ENCODE data around the gene FRZB.

Gene FRZB

GRCh38 chr2:182833084-182833854, 33.2 kb downstream of the FRZB start:
- H3K36me3 ChIP-seq (ENCODE audit: insufficient read depth, low read length), result no peaks in the 10 kb centered on the region
- no peaks in the 10 kb centered on the region for H3K9me3 ChIP-seq (replicated peaks; ENCODE audit: low read length)
- H3K4me1 ChIP-seq (ENCODE audit: control insufficient read depth, insufficient read depth, low read length), result no peaks in the 10 kb centered on the region
- no peaks in the 10 kb centered on the region for H3K27me3 ChIP-seq (ENCODE audit: control insufficient read depth, insufficient read depth, low read length)
- H3K4me3 ChIP-seq (ENCODE audit: low read length), result no peak overlapping the region
- no peak overlapping the region for H3K4me2 ChIP-seq (ENCODE audit: low read length)
- no peak overlapping the region for H3K9ac ChIP-seq (ENCODE audit: low read depth, low read length)

- Histone ChIP-seq H3K4me1 (ENCODE audit: control insufficient read depth, insufficient read depth, low read length) (no peaks in the 10 kb centered on the region), H3K9ac (ENCODE audit: low read depth, low read length) (no peak overlapping the region), H3K9me3 (replicated peaks; ENCODE audit: low read length) (no peaks in the 10 kb centered on the region), H3K36me3 (ENCODE audit: insufficient read depth, low read length) (no peaks in the 10 kb centered on the region), H3K4me2 (ENCODE audit: low read length) (no peak overlapping the region), H3K4me3 (ENCODE audit: low read length) (no peak overlapping the region), H3K27me3 (ENCODE audit: control insufficient read depth, insufficient read depth, low read length) (no peaks in the 10 kb centered on the region)
These were observed 34.5 kb downstream of the FRZB start for GRCh38 chr2:182831921-182832320.

- H3K36me3 ChIP-seq (ENCODE audit: insufficient read depth, low read length), result no peaks in the 10 kb centered on the region
- H3K27me3 ChIP-seq (ENCODE audit: control insufficient read depth, insufficient read depth, low read length), result no peaks in the 10 kb centered on the region
- no peaks in the 10 kb centered on the region for H3K4me1 ChIP-seq (ENCODE audit: control insufficient read depth, insufficient read depth, low read length)
- H3K9me3 ChIP-seq (replicated peaks; ENCODE audit: low read length), result no peaks in the 10 kb centered on the region
- H3K9ac ChIP-seq (ENCODE audit: low read depth, low read length), result no peak overlapping the region
- no peak overlapping the region for H3K4me2 ChIP-seq (ENCODE audit: low read length)
- H3K4me3 ChIP-seq (ENCODE audit: low read length), result no peak overlapping the region
These were observed 35.3 kb downstream of the FRZB start for GRCh38 chr2:182831101-182831500.

GRCh38 chr2:182827182-182827879, 39.1 kb downstream of the FRZB start:
- no peaks in the 10 kb centered on the region for H3K27me3 ChIP-seq (ENCODE audit: control insufficient read depth, insufficient read depth, low read length)
- no peaks in the 10 kb centered on the region for H3K36me3 ChIP-seq (ENCODE audit: insufficient read depth, low read length)
- H3K9me3 ChIP-seq (replicated peaks; ENCODE audit: low read length), result no peaks in the 10 kb centered on the region
- H3K4me1 ChIP-seq (ENCODE audit: control insufficient read depth, insufficient read depth, low read length), result no peaks in the 10 kb centered on the region
- no peak overlapping the region for H3K4me3 ChIP-seq (ENCODE audit: low read length)
- no peak overlapping the region for H3K9ac ChIP-seq (ENCODE audit: low read depth, low read length)
- H3K4me2 ChIP-seq (ENCODE audit: low read length), result no peak overlapping the region

GRCh38 chr2:182826496-182826895, 39.9 kb downstream of the FRZB start:
- no peak overlapping the region for H3K9ac ChIP-seq (ENCODE audit: low read depth, low read length)
- no peak overlapping the region for H3K4me3 ChIP-seq (ENCODE audit: low read length)
- no peaks in the 10 kb centered on the region for H3K4me1 ChIP-seq (ENCODE audit: control insufficient read depth, insufficient read depth, low read length)
- H3K27me3 ChIP-seq (ENCODE audit: control insufficient read depth, insufficient read depth, low read length), result no peaks in the 10 kb centered on the region
- H3K36me3 ChIP-seq (ENCODE audit: insufficient read depth, low read length), result no peaks in the 10 kb centered on the region
- no peaks in the 10 kb centered on the region for H3K9me3 ChIP-seq (replicated peaks; ENCODE audit: low read length)
- H3K4me2 ChIP-seq (ENCODE audit: low read length), result no peak overlapping the region

- Histone ChIP-seq H3K4me2 (ENCODE audit: low read length) (no peak overlapping the region), H3K4me1 (ENCODE audit: control insufficient read depth, insufficient read depth, low read length) (no peaks in the 10 kb centered on the region), H3K27me3 (ENCODE audit: control insufficient read depth, insufficient read depth, low read length) (no peaks in the 10 kb centered on the region), H3K4me3 (ENCODE audit: low read length) (no peak overlapping the region), H3K9ac (ENCODE audit: low read depth, low read length) (no peak overlapping the region), H3K36me3 (ENCODE audit: insufficient read depth, low read length) (no peaks in the 10 kb centered on the region), H3K9me3 (replicated peaks; ENCODE audit: low read length) (no peaks in the 10 kb centered on the region)
These were observed 40.4 kb downstream of the FRZB start for GRCh38 chr2:182826064-182826463.

- H3K4me2 ChIP-seq (ENCODE audit: low read length), result no peak overlapping the region
- no peaks in the 10 kb centered on the region for H3K27me3 ChIP-seq (ENCODE audit: control insufficient read depth, insufficient read depth, low read length)
- no peaks in the 10 kb centered on the region for H3K4me1 ChIP-seq (ENCODE audit: control insufficient read depth, insufficient read depth, low read length)
- H3K4me3 ChIP-seq (ENCODE audit: low read length), result no peak overlapping the region
- H3K9me3 ChIP-seq (replicated peaks; ENCODE audit: low read length), result no peaks in the 10 kb centered on the region
- no peak overlapping the region for H3K9ac ChIP-seq (ENCODE audit: low read depth, low read length)
- no peaks in the 10 kb centered on the region for H3K36me3 ChIP-seq (ENCODE audit: insufficient read depth, low read length)
These were observed 41.7 kb downstream of the FRZB start for GRCh38 chr2:182824767-182825158.

- Histone ChIP-seq H3K4me2 (ENCODE audit: low read length) (no peak overlapping the region), H3K4me3 (ENCODE audit: low read length) (no peak overlapping the region), H3K9ac (ENCODE audit: low read depth, low read length) (no peak overlapping the region), H3K9me3 (replicated peaks; ENCODE audit: low read length) (no peaks in the 10 kb centered on the region), H3K27me3 (ENCODE audit: control insufficient read depth, insufficient read depth, low read length) (no peaks in the 10 kb centered on the region), H3K4me1 (ENCODE audit: control insufficient read depth, insufficient read depth, low read length) (no peaks in the 10 kb centered on the region), H3K36me3 (ENCODE audit: insufficient read depth, low read length) (no peaks in the 10 kb centered on the region)
These were observed 42.2 kb downstream of the FRZB start for GRCh38 chr2:182824056-182824766.

- Histone ChIP-seq H3K27me3 (ENCODE audit: control insufficient read depth, insufficient read depth, low read length) (no peaks in the 10 kb centered on the region), H3K36me3 (ENCODE audit: insufficient read depth, low read length) (no peaks in the 10 kb centered on the region), H3K4me2 (ENCODE audit: low read length) (no peak overlapping the region), H3K9ac (ENCODE audit: low read depth, low read length) (no peak overlapping the region), H3K4me1 (ENCODE audit: control insufficient read depth, insufficient read depth, low read length) (no peaks in the 10 kb centered on the region), H3K9me3 (replicated peaks; ENCODE audit: low read length) (no peaks in the 10 kb centered on the region), H3K4me3 (ENCODE audit: low read length) (no peak overlapping the region)
These were observed 43.7 kb downstream of the FRZB start for GRCh38 chr2:182822733-182823132.

GRCh38 chr2:182821182-182821581, 45.3 kb downstream of the FRZB start:
- no peaks in the 10 kb centered on the region for H3K36me3 ChIP-seq (ENCODE audit: insufficient read depth, low read length)

GRCh38 chr2:182819412-182819811, 47.0 kb downstream of the FRZB start:
- H3K4me2 ChIP-seq (ENCODE audit: low read length), result no peak overlapping the region
- H3K4me3 ChIP-seq (ENCODE audit: low read length), result no peak overlapping the region
- H3K9me3 ChIP-seq (replicated peaks; ENCODE audit: low read length), result no peaks in the 10 kb centered on the region
- peaks cover 6% of the 10 kb centered on the region for H3K4me1 ChIP-seq (ENCODE audit: control insufficient read depth, insufficient read depth, low read length)
- no peak overlapping the region for H3K9ac ChIP-seq (ENCODE audit: low read depth, low read length)
- H3K27me3 ChIP-seq (ENCODE audit: control insufficient read depth, insufficient read depth, low read length), result no peaks in the 10 kb centered on the region
- H3K36me3 ChIP-seq (ENCODE audit: insufficient read depth, low read length), result no peaks in the 10 kb centered on the region

More at GRCh38 chr2:182821182-182821581, 45.3 kb downstream of the FRZB start:
- Histone ChIP-seq H3K9ac (ENCODE audit: low read depth, low read length) (no peak overlapping the region), H3K4me3 (ENCODE audit: low read length) (no peak overlapping the region), H3K4me1 (ENCODE audit: control insufficient read depth, insufficient read depth, low read length) (peaks cover 6% of the 10 kb centered on the region), H3K4me2 (ENCODE audit: low read length) (no peak overlapping the region), H3K9me3 (replicated peaks; ENCODE audit: low read length) (no peaks in the 10 kb centered on the region), H3K27me3 (ENCODE audit: control insufficient read depth, insufficient read depth, low read length) (no peaks in the 10 kb centered on the region)
